GM12873 (cell line): ENCODE results near the gene IQSEC3.

Source experiments
- CTCF ChIP-seq: IDR thresholded peaks from 2 replicates; pipeline ENCODE4 v1.5.1; 2012; ENCODE audit warnings: low read depth, mild to moderate bottlenecking, moderate library complexity, low read length, control low read depth; ENCODE audit not compliant: insufficient read depth; ENCODE audit errors: missing control alignments

The IQSEC3 gene

GRCh38 chr12:172732-173161 is 106.2 kb downstream of the IQSEC3 start:
- TF ChIP-seq CTCF: no peak

- no peak for TF ChIP-seq CTCF
These were observed 107.6 kb downstream of the IQSEC3 start for GRCh38 chr12:174124-174523.

- TF ChIP-seq CTCF: no peak
These were observed 108.0 kb downstream of the IQSEC3 start for GRCh38 chr12:174596-174995.

- no peak for TF ChIP-seq CTCF
These were observed 108.7 kb downstream of the IQSEC3 start for GRCh38 chr12:175250-175649.

GRCh38 chr12:175759-176158 is 109.2 kb downstream of the IQSEC3 start:
- TF ChIP-seq CTCF: no peak

- TF ChIP-seq CTCF: no peak
These were observed 110.0 kb downstream of the IQSEC3 start for GRCh38 chr12:176321-177181.

- no peak for TF ChIP-seq CTCF
These were observed 110.9 kb downstream of the IQSEC3 start for GRCh38 chr12:177336-177979.
